K562 (cell line): ENCODE measurements around the gene UTS2R. TPM values are rescaled to one million over a fixed set of nuclear protein-coding genes. Genes with fewer than 3 reads are reported as not detected.

Source experiments
- ATAC-seq: fragments of 200-7000 bp; cut with Tn5 transposase; 3 replicates; pipeline ENCODE4 v1.9.1; 2020; ENCODE audit warnings: moderate library complexity
- BruUV-seq: library from RNA; stranded (reverse); fragments of 400-500 nt; replicated peaks from 2 replicates; lab custom pipeline; 2021; lab: Mats Ljungman, UMichigan
- CTCF ChIA-PET: fragments of 300-600 bp; formaldehyde crosslinking; extraction: SDS; loops from one replicate; lab custom pipeline; 2021; ENCODE audit warnings: low intra/inter-chr PET ratio; lab: Yijun Ruan, JAX
- POLR2A ChIA-PET: fragments of 300-600, 350-650 bp; sonication (Branson Sonifier 250); formaldehyde crosslinking; extraction: SDS; loops from one replicate; lab custom pipeline; 2021; ENCODE audit warnings: antibody characterized with exemption, inconsistent platforms; lab: Yijun Ruan, JAX
- DNase-seq, 4 experiments: peaks; one replicate each; pipeline versions ENCODE4 v3.0.0 to v3.0.0-alpha.2; 2011 to 2018; ENCODE audit warnings: low spot score in 3 of 4, mixed read lengths in 3 of 4; ENCODE audit errors: extremely low read depth in 1 of 4
- FAIRE-seq: peaks from 2 replicates; lab custom pipeline; 2011; peaks lifted over from hg19 to GRCh38; lab: Jason Lieb, UNC
- H2AFZ ChIP-seq: 2 replicates; pipeline ENCODE4 v1.6.0; 2011; ENCODE audit warnings: low read depth, low read length, control low read depth, inconsistent platforms
- H3K27ac ChIP-seq: fragments of 200-600 bp; 3 replicates; pipeline ENCODE4 v1.8.0; 2011; ENCODE audit warnings: low read depth, mild to moderate bottlenecking, control low read depth, inconsistent platforms, low read length, moderate library complexity, mixed read lengths; ENCODE audit errors: extremely low read depth
- H3K27me3 ChIP-seq, 2 experiments: fragments of 300-600 bp in 1 of 2; 2 replicates in 1 of 2; 3 replicates in 1 of 2; pipeline versions ENCODE4 v1.6.0 to v1.8.0; 2011; ENCODE audit warnings: inconsistent platforms in 2 of 2, low read length in 2 of 2, mild to moderate bottlenecking in 1 of 2, mixed read lengths in 1 of 2, moderate library complexity in 1 of 2; ENCODE audit not compliant: control insufficient read depth in 2 of 2, insufficient read depth in 2 of 2
- H3K36me3 ChIP-seq: fragments of 300-600 bp; 3 replicates; pipeline ENCODE4 v1.8.0; 2011; ENCODE audit warnings: mild to moderate bottlenecking, low read length, inconsistent platforms; ENCODE audit not compliant: control insufficient read depth, insufficient read depth
- H3K4me1 ChIP-seq, 2 experiments: fragments of 200-600 bp in 1 of 2; replicated peaks in 1 of 2; 2 replicates in 1 of 2; 3 replicates in 1 of 2; pipeline versions ENCODE4 v1.5.1 to v1.8.0; 2011; ENCODE audit warnings: inconsistent platforms in 2 of 2, low read length in 2 of 2, mild to moderate bottlenecking in 1 of 2, mixed read lengths in 1 of 2, moderate library complexity in 1 of 2; ENCODE audit not compliant: control insufficient read depth in 2 of 2, insufficient read depth in 2 of 2
- H3K4me2 ChIP-seq: 2 replicates; pipeline ENCODE4 v1.6.1; 2011; ENCODE audit warnings: low read length, control low read depth, inconsistent platforms, mixed read lengths; ENCODE audit not compliant: insufficient read depth
- H3K4me3 ChIP-seq: fragments of 200-600 bp; sonication (generic), shearing (Covaris generic); 2 replicates; pipeline ENCODE4 v1.5.1; 2016; ENCODE audit warnings: control low read depth, inconsistent platforms
- H3K79me2 ChIP-seq: fragments of 200-600 bp; 3 replicates; pipeline ENCODE4 v1.8.0; 2011; ENCODE audit warnings: low read length, inconsistent platforms; ENCODE audit not compliant: control insufficient read depth, insufficient read depth
- H3K9ac ChIP-seq, 2 experiments: 2 replicates each; pipeline versions ENCODE4 v1.6.0 to v1.6.1; 2011; ENCODE audit warnings: low read depth in 2 of 2, low read length in 2 of 2, control low read depth in 1 of 2, inconsistent platforms in 1 of 2, mild to moderate bottlenecking in 1 of 2, mixed read lengths in 1 of 2; ENCODE audit not compliant: insufficient read depth in 1 of 2
- H3K9me1 ChIP-seq: one replicate; pipeline ENCODE4 v1.6.0; 2011; ENCODE audit warnings: inconsistent platforms, mild to moderate bottlenecking, low read length, moderate library complexity; ENCODE audit not compliant: control insufficient read depth, insufficient read depth
- H3K9me3 ChIP-seq: replicated peaks from 2 replicates; pipeline ENCODE4 v1.5.1; 2011; ENCODE audit warnings: low read depth, low read length, inconsistent platforms; ENCODE audit not compliant: control insufficient read depth, insufficient read depth
- H4K20me1 ChIP-seq: replicated peaks from 2 replicates; pipeline ENCODE4 v1.6.1; 2011; ENCODE audit warnings: low read length, inconsistent platforms, mixed read lengths; ENCODE audit not compliant: control insufficient read depth, insufficient read depth
- ARID4B ChIP-seq: sonication (generic); formaldehyde crosslinking; IDR thresholded peaks from 2 replicates; pipeline ENCODE4 v1.8.0; 2022; ENCODE audit warnings: mild to moderate bottlenecking, missing genetic modification reagents
- ELF4 ChIP-seq: fragments of 450-650 bp; formaldehyde crosslinking; IDR thresholded peaks from 2 replicates; pipeline ENCODE4 v1.4.0; 2022; ENCODE audit warnings: missing genetic modification characterization
- HDAC8 ChIP-seq: fragments of 450-650 bp; IDR thresholded peaks from 2 replicates; pipeline ENCODE4 v1.6.1; 2016; ENCODE audit warnings: mild to moderate bottlenecking, missing genetic modification characterization, moderate library complexity, missing compliant biosample characterization
- MCM3 ChIP-seq: fragments of 450-650 bp; IDR thresholded peaks from 2 replicates; pipeline ENCODE4 v1.6.1; 2016
- RB1 ChIP-seq: fragments of 450-650 bp; IDR thresholded peaks from 2 replicates; pipeline ENCODE4 v1.6.1; 2017; ENCODE audit warnings: low read depth, mild to moderate bottlenecking
- THAP12 ChIP-seq: fragments of 250-450 bp; sonication (Bioruptor Pico); IDR thresholded peaks from 2 replicates; pipeline ENCODE4 v1.9.0; 2021; ENCODE audit warnings: mild to moderate bottlenecking, inconsistent platforms
- TRIM28 ChIP-seq: fragments of 450-650 bp; IDR thresholded peaks from 2 replicates; pipeline ENCODE4 v1.6.1; 2017
- ZHX1 ChIP-seq: fragments of 150-350 bp; conservative IDR thresholded peaks from 2 replicates; pipeline ENCODE4 v1.6.1; 2014; ENCODE audit warnings: low read length
- WGBS: fragments of 100-300 bp; shearing (Covaris generic); methylation state at CpG from one replicate; pipeline ENCODE4 v1.1.6; 2016; ENCODE audit warnings: low coverage, mixed read lengths; ENCODE audit not compliant: insufficient coverage; ENCODE audit errors: missing lambda C conversion rate; 5-methylcytosine and 5-hydroxymethylcytosine counted together
- in situ Hi-C: fragments of 300-500 bp; cut with MboI; formaldehyde crosslinking; loops from 4 replicates; pipeline ENCODE4 v1.15.0; 2018; ENCODE audit warnings: inconsistent platforms, mixed read lengths
- intact Hi-C: fragments of 100-400 bp; cut with micrococcal nuclease; formaldehyde crosslinking; loops from 2 replicates; pipeline ENCODE4 v1.14.2; 2022
- polyA plus RNA-seq, 8 experiments: library from polyadenylated mRNA; depleted of rRNA in 4 of 8; stranded (reverse) in 5 of 8; unstranded in 3 of 8; fragments of >200 nt; fragmentation: Nextera tagmentation in 2 of 8; fragmentation: Illumina TruSeq in 1 of 8; extraction: Ambion mirVana in 2 of 8; extraction: Trizol in 1 of 8; gene quantifications; 2 replicates each; pipeline versions ENCODE4 v1.2.1 to v1.2.3, GENCODE V29; 2011 to 2014; ENCODE audit warnings: inconsistent platforms in 1 of 8, missing spikeins in 1 of 8
- total RNA-seq, 7 experiments: library from RNA; depleted of rRNA in 6 of 7; stranded (reverse); fragments of >200 nt in 6 of 7; fragmentation: Illumina TruSeq in 2 of 7; extraction: Trizol in 2 of 7; gene quantifications; 2 replicates each; pipeline versions ENCODE4 v1.2.1 to v1.2.3, GENCODE V29; 2011 to 2021; ENCODE audit warnings: low replicate concordance in 1 of 7

Gene UTS2R
- total and polyA plus RNA-seq, 9 of the 15 experiments (the other 6 are each of a cell fraction or from before 2014, with no cell fraction given) = 0.22 TPM; not detected in 8

DNA sequence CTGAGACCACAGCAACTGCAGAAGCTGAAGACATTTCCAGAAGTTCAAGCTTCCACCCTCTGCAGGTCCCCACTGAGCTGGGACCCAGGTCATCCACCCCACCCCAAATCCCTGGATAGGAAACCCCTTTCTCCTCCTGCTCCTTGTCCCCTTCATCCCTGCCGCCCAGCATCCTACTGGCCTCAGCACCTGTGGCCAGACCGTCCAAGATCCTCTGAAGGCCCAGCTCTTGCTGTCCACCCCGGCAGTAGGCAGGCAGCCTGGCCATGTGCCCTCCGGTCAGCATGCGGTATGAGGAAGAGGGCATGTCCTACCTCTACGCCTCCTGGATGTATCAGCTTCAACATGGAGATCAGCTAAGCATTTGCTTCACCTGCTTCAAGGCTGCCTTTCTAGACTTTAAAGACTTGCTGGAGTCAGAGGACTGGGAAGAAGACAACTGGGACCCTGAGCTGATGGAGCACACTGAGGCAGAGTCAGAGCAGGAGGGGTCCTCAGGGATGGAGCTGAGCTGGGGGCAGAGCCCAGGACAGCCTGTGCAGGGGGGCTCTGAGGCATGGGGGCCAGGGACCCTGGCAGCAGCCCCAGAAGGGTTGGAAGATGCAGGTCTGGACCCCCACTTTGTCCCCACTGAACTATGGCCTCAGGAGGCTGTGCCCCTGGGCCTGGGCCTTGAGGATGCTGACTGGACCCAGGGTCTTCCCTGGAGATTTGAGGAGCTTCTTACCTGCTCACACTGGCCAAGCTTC is 9.5 kb upstream of the UTS2R start (continued):
- TF ChIP-seq ELF4 (CRISPR knock-in tag) (no peak), THAP12 (CRISPR knock-in tag) (no peak)

- Histone ChIP-seq H3K36me3 (no peaks in the 10 kb centered on the region), H3K27me3 (no peaks in the 10 kb centered on the region), H3K4me3 (no peak overlapping the region), H3K27ac (no peak overlapping the region), H2AFZ (peak overlapping the region; percentile 21; the same call in 1 of the 2 replicates), H3K9me3 (no peaks in the 10 kb centered on the region), H4K20me1 (no peaks in the 10 kb centered on the region), H3K9me1 (no peaks in the 10 kb centered on the region), H3K9ac (peak overlapping the region in 1 of 2 experiments; percentile 71; a peak in 1 of 4 replicates), H3K79me2 (no peaks in the 10 kb centered on the region), H3K4me1 (peaks cover 9 to 14% of the 10 kb centered on the region in 2 experiments; a peak in 4 of 5 replicates), H3K4me2 (no peak overlapping the region)
- ATAC-seq (no peak), DNase-seq (no peak), FAIRE-seq (no peak)
- ChIA-PET CTCF (no interaction called here), POLR2A (interaction anchor here (0.5 to 3.8 kb wide), 7 partner anchors 8 to 391 kb away, joined by 3 to 27 read pairs (median 4); no protein-coding TSS in a partner anchor)
- in situ Hi-C loops = no loop called here
- intact Hi-C loops = no loop called here
- 54% methylated on average over 6 of the region's 6 CpGs for whole genome bisulfite sequencing
- no TSS peak for BruUV-seq
- TF ChIP-seq HDAC8 (no peak), TRIM28 (no peak), ARID4B (CRISPR knock-in tag) (no peak), MCM3 (no peak), RB1 (no peak), ZHX1 (no peak)
Measured at GRCh38 chr17:82365606-82366295, 5.8 kb upstream of the UTS2R start.
